Measurements from ENCODE around the gene PRKACB.

PRKACB gene

GRCh38 chr1:84143796-84144565 lies at the start of gene PRKACB:
PRKACB (plus strand) TSS chr1:84144271; CDS start chr1:84144362, 91 bp downstream.
- Histone ChIP-seq H3K9ac (ENCODE audit: low read length) (peak within 1 kb of the TSS; percentile 58; the same call in 1 of the 2 replicates), H3K36me3 (replicated peaks; ENCODE audit: insufficient read depth, low read length) (no peaks in the 10 kb centered on the region), H3K27ac (ENCODE audit: low read length) (peak within 1 kb of the TSS; percentile 76; the same call in 1 of the 2 replicates), H2AFZ (ENCODE audit: low read length) (peak within 1 kb of the TSS; percentile 42), H4K20me1 (ENCODE audit: insufficient read depth, low read length) (no peaks in the 10 kb centered on the region), H3K79me2 (ENCODE audit: low read length) (peaks cover 38% of the 10 kb centered on the region), H3K9me3 (replicated peaks; ENCODE audit: insufficient read depth, low read length) (no peaks in the 10 kb centered on the region), H3K27me3 (replicated peaks; ENCODE audit: insufficient read depth, low read length) (no peaks in the 10 kb centered on the region), H3F3A (ENCODE audit: insufficient read depth, low read length) (peaks cover 9% of the 10 kb centered on the region; the same call in 1 of the 2 replicates), H3K4me2 (ENCODE audit: low read depth, low read length) (peak within 1 kb of the TSS; percentile 63), H3K4me1 (ENCODE audit: low read length) (no peaks in the 10 kb centered on the region), H3K4me3 (ENCODE audit: low read length) (peak within 1 kb of the TSS; percentile 61), H3K9me2 (replicated peaks; ENCODE audit: insufficient read depth, low read length) (no peaks in the 10 kb centered on the region)
- no peak for TF ChIP-seq EZH2phosphoT487 (IDR thresholded peaks at IDR 0.05; ENCODE audit: low read length)
- TF ChIP-seq CTCF (IDR thresholded peaks at IDR 0.05; ENCODE audit: low read length) = no peak
- no peak for TF ChIP-seq EZH2 (optimal IDR thresholded peaks at IDR 0.05; ENCODE audit: low read depth, low read length)
- DNase-seq = peak; percentile 75

GRCh38 chr1:84095308-84095707 lies 48.8 kb upstream of the PRKACB start:
- Histone ChIP-seq H3F3A (ENCODE audit: insufficient read depth, low read length) (no peaks in the 10 kb centered on the region), H3K27me3 (replicated peaks; ENCODE audit: insufficient read depth, low read length) (no peaks in the 10 kb centered on the region), H3K4me2 (ENCODE audit: low read depth, low read length) (no peak overlapping the region), H4K20me1 (ENCODE audit: insufficient read depth, low read length) (no peaks in the 10 kb centered on the region), H3K79me2 (ENCODE audit: low read length) (no peaks in the 10 kb centered on the region), H3K36me3 (replicated peaks; ENCODE audit: insufficient read depth, low read length) (no peaks in the 10 kb centered on the region), H3K9me3 (replicated peaks; ENCODE audit: insufficient read depth, low read length) (no peaks in the 10 kb centered on the region), H2AFZ (ENCODE audit: low read length) (no peak overlapping the region), H3K9me2 (replicated peaks; ENCODE audit: insufficient read depth, low read length) (no peaks in the 10 kb centered on the region), H3K9ac (ENCODE audit: low read length) (no peak overlapping the region), H3K4me3 (ENCODE audit: low read length) (no peak overlapping the region), H3K27ac (ENCODE audit: low read length) (no peak overlapping the region), H3K4me1 (ENCODE audit: low read length) (no peaks in the 10 kb centered on the region)
- TF ChIP-seq EZH2phosphoT487 (IDR thresholded peaks at IDR 0.05; ENCODE audit: low read length) (no peak), CTCF (IDR thresholded peaks at IDR 0.05; ENCODE audit: low read length) (no peak), EZH2 (optimal IDR thresholded peaks at IDR 0.05; ENCODE audit: low read depth, low read length) (no peak)
- DNase-seq = no peak

- H3K27ac ChIP-seq (ENCODE audit: low read length) = no peak overlapping the region
- no peak overlapping the region for H3K4me3 ChIP-seq (ENCODE audit: low read length)
- no peaks in the 10 kb centered on the region for H3K79me2 ChIP-seq (ENCODE audit: low read length)
- no peaks in the 10 kb centered on the region for H3K4me1 ChIP-seq (ENCODE audit: low read length)
- no peaks in the 10 kb centered on the region for H3K27me3 ChIP-seq (replicated peaks; ENCODE audit: insufficient read depth, low read length)
- H3K9ac ChIP-seq (ENCODE audit: low read length) = no peak overlapping the region
- no peaks in the 10 kb centered on the region for H3K36me3 ChIP-seq (replicated peaks; ENCODE audit: insufficient read depth, low read length)
- H3K9me3 ChIP-seq (replicated peaks; ENCODE audit: insufficient read depth, low read length) = no peaks in the 10 kb centered on the region
- no peak for DNase-seq
- TF ChIP-seq CTCF (IDR thresholded peaks at IDR 0.05; ENCODE audit: low read length) = no peak
- no peak for TF ChIP-seq EZH2phosphoT487 (IDR thresholded peaks at IDR 0.05; ENCODE audit: low read length)
- TF ChIP-seq EZH2 (optimal IDR thresholded peaks at IDR 0.05; ENCODE audit: low read depth, low read length) = no peak
- H2AFZ ChIP-seq (ENCODE audit: low read length) = no peak overlapping the region
- no peaks in the 10 kb centered on the region for H4K20me1 ChIP-seq (ENCODE audit: insufficient read depth, low read length)
- H3F3A ChIP-seq (ENCODE audit: insufficient read depth, low read length) = no peaks in the 10 kb centered on the region
- no peaks in the 10 kb centered on the region for H3K9me2 ChIP-seq (replicated peaks; ENCODE audit: insufficient read depth, low read length)
- H3K4me2 ChIP-seq (ENCODE audit: low read depth, low read length) = no peak overlapping the region
These were observed 47.9 kb upstream of the PRKACB start for GRCh38 chr1:84096176-84096575.
